GM10847 (cell line): ENCODE results near the gene VEGFB.

ENCODE experiments used
- POLR2A ChIP-seq: IDR thresholded peaks from 2 replicates; pipeline ENCODE4 v1.6.1; 2011; ENCODE audit not compliant: insufficient read length; ENCODE audit errors: extremely low read depth

VEGFB gene, protein sequence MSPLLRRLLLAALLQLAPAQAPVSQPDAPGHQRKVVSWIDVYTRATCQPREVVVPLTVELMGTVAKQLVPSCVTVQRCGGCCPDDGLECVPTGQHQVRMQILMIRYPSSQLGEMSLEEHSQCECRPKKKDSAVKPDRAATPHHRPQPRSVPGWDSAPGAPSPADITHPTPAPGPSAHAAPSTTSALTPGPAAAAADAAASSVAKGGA

GRCh38 chr11:64233913-64234586, at the start of gene VEGFB:
VEGFB (plus strand) TSS chr11:64234584; CDS start chr11:64234834, 250 bp downstream.
- TF ChIP-seq POLR2A, result peak; percentile 21

GRCh38 chr11:64185175-64185692, 49.1 kb upstream of the VEGFB start:
- TF ChIP-seq POLR2A, result peak; percentile 95

- TF ChIP-seq POLR2A, result peak; percentile 77
Measured at GRCh38 chr11:64185693-64186491, 48.5 kb upstream of the VEGFB start, which contains the start of gene STIP1. STIP1 (plus strand) TSS chr11:64186171; CDS start chr11:64186262, 91 bp downstream.

GRCh38 chr11:64186492-64187165, 47.8 kb upstream of the VEGFB start:
- TF ChIP-seq POLR2A, result no peak

DNA sequence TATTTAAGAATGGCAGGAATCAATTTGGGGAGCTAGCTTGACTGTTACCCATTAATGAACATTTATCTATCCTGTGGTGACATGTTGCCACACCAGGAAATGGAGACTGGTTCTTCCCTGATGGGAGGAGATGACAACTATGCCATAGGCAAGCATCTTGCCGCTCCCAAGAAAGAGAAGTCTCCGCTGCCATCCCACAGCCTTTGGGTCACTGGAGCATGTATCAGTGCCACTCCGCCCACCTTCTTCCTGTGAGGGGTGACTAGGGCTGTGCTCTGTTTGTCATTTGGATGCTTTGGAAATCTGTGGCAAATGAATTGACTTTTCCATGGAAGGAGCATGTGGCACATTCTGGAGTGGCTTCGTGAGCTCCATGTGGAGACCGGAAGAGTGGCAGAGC, 42.0 kb upstream of the VEGFB start:
- no peak for TF ChIP-seq POLR2A

GRCh38 chr11:64196626-64197025, 37.8 kb upstream of the VEGFB start:
- no peak for TF ChIP-seq POLR2A

DNA sequence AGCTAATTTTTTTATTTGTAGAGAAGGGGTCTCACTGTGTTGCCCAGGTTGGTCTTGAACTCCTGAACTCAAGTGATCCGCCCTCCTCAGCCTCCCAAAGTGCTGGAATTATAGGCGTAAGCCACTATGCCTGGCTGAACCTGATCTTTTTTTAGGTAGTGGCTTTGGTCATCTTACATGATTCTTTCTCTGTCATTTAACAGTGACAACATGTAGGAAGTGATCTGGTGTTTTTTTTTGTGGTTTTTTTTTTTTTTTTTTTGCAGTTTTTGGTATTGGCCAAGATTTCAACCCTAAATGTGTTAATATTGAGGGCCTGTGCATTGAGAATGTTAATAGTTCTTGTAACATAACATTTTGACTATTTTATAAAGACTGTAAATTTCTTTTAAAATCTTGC, 35.9 kb upstream of the VEGFB start:
- TF ChIP-seq POLR2A, result no peak

DNA sequence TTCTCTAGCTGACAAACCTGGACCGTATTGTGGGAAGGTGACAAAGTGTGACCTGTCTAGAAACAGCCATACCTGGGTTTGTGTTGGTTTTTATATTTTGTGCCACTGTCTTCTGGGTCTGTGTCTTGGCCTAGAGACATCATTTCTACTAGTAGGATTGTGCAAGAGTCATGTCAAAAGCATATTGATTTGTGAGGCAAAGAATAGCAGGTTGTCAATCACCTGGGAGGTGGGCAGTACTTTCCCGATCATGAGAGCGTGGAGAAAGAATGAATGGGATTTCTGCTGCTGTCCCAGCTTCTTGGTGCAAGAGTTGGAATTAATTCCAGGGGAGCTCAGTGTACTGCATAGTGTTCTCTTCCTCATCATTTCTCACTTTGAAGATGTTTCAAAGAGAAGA, 32.8 kb upstream of the VEGFB start:
- no peak for TF ChIP-seq POLR2A

GRCh38 chr11:64202992-64203391, 31.4 kb upstream of the VEGFB start:
- no peak for TF ChIP-seq POLR2A

DNA sequence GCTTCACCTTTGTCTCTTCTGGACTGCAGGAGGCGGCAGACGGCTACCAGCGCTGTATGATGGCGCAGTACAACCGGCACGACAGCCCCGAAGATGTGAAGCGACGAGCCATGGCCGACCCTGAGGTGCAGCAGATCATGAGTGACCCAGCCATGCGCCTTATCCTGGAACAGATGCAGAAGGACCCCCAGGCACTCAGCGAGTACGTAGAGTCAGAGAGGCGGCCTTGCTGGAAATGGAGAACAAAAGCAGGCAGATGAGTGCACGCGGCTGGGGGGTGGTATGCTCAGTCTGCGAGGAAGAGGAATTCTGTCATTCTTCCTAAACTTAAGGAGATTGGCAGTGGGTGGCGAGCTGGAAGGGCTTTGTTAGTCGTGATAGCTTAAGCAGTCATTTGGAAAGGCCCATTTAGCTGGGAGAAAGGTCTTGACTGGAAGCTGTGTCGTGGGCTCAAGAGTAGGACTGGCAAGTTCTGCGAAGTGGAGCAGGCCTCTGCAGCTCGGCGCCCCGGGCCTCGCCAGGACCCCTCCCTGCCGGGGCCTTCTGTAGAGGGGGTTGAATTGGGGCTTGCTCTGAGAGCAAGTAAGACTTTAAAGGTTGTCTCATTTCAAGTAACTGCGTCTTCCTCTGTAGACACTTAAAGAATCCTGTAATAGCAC, 30.8 kb upstream of the VEGFB start:
- TF ChIP-seq POLR2A, result no peak

DNA sequence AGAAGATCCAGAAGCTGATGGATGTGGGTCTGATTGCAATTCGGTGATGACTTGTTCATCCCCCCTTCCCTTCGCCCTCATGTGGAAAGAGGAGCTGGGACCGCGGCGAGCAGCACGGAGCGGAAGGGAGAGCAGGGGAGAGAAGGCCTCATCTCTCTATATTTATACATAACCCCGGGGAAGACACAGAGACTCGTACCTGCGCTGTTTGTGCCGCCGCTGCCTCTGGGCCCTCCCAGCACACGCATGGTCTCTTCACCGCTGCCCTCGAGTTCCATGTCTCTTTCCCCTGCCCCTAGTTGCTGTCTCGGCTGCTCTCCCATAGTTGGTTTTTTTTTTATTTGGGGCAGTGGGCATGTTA, 30.3 kb upstream of the VEGFB start:
- no peak for TF ChIP-seq POLR2A

GRCh38 chr11:64204464-64204989, 29.9 kb upstream of the VEGFB start:
- TF ChIP-seq POLR2A, result no peak

- TF ChIP-seq POLR2A, result peak; percentile 42
Measured at GRCh38 chr11:64206457-64207255, 27.7 kb upstream of the VEGFB start, which contains the start of gene FERMT3. FERMT3 (plus strand) TSS chr11:64206721; CDS start chr11:64207365, 644 bp downstream.
